GM18499 (cell line): ENCODE data around the gene VSIG8.

Source experiments
- ATAC-seq: cut with Tn5 transposase; IDR thresholded peaks from one replicate; pipeline ENCODE4 v1.9.1; 2021; ENCODE audit warnings: moderate number of reproducible peaks; ENCODE audit not compliant: insufficient read depth, unreplicated experiment

Gene VSIG8

GRCh38 chr1:159859767-159860322 is 2.6 kb downstream of the VSIG8 start:
- no peak for ATAC-seq

DNA sequence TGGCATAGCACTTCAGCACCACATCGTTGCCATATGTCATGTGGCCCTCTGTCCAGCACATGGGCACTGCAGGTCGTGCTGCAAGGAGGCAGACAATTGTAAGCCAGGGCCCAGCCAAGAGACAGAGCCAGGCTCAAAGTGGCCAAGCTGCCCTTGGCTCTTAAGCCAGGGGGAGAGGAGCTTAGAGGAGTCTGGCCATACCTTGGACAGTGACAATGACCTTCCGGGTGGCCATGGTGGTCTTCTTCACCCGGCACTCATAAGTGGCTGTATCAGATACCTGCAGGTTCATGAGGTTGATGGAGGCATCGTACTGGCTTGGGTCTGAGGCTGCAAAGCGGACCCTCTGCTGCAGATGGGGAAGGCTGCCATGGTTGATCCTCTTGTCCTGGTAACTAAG is 4.6 kb downstream of the VSIG8 start:
- ATAC-seq = no peak

DNA sequence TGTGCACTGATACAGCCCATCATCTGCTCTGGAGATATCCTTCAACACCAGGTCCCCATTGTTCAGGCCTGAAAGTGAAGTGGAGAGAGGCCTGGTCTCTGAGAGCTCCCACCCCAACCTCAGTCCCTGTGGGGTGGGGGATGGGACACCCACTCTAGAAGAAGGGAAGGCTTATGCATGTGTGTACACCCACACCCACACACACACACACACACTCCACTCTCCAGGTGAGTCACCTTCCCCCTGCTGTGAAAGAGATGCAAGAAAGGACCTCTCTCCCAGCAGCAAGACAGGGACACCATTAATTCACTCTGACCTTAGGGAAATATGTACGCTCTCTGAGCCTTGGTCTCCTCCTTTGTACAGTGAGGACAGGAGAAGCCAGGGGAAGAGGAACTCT is 5.9 kb downstream of the VSIG8 start:
- ATAC-seq = no peak

DNA sequence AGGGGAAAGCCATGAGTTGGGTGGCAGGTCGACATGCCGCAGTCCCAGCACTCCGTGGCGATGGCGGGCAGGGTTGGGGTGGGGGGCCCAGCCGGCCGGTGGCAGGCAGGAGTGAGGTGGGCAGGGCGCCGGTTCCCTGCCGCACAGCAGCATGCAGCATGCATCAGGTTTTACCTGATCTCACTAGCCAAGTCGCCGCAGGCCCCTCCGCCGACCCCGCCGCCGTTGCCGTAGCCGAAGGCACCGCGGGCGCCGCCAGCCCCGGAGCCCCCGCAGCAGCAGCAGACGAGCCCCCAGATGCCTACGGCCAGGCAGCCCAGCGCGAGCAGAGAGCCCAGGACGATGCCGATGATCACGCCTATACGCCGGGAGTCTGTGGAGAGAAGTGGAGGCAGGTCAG is 6.7 kb downstream of the VSIG8 start:
- no peak for ATAC-seq

GRCh38 chr1:159854693-159855192 is 7.7 kb downstream of the VSIG8 start:
- ATAC-seq = peak; percentile 59

GRCh38 chr1:159854116-159854692 is 8.3 kb downstream of the VSIG8 start:
- ATAC-seq = no peak

GRCh38 chr1:159853417-159854115 is 8.9 kb downstream of the VSIG8 start:
- ATAC-seq = no peak

DNA sequence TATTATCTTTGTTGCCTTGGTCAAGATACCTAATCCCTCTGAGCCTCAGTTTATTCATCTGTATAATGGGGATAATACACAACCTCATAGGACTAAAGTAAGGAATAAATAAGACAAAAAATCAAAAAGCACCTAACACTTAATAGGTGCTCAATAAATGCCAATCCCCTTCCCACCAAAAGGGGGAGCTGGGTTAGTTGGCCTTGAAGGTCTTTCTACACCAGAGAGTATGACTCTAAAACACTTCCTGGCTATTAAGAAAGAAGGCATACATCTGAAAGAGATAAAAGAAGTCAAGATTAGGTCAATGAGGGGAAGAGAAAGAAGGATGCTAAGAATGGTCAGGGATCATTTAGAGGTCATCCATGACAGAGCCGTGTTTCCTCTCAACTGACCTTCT is 11.1 kb downstream of the VSIG8 start:
- no peak for ATAC-seq

DNA sequence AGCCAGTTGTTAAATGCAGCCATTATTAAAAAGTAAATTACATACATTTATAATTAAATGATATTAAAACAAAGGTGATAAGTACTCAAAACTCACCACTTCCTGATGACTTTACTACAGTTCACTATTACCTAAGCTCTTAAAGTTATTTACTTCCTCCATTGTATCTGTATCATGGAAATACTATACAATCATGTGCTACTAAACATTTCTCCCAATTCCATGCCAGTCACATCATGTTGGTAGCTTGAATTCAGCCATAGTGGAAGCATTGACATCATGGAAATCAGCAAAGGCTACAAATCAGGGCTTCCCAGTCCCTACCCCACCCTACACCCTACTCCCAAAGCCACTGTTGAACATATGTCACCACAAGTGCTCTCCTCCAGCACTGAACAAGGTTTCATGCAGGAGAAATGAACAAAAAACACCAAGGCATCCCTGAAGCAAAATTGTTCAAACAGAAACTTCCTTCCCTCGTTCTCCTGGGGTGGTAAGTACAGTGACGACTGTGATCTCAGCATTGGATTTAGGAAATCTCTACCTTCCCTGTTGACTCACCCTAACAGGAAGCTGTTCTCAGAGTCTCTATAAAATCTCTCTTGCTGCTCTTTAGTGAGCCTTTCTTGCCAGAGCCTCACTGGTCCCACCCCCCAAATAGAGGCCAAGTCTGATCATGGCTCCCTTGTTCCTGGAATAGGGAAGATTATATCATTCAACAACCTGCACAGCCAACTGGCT is 12.7 kb downstream of the VSIG8 start:
- ATAC-seq = no peak

DNA sequence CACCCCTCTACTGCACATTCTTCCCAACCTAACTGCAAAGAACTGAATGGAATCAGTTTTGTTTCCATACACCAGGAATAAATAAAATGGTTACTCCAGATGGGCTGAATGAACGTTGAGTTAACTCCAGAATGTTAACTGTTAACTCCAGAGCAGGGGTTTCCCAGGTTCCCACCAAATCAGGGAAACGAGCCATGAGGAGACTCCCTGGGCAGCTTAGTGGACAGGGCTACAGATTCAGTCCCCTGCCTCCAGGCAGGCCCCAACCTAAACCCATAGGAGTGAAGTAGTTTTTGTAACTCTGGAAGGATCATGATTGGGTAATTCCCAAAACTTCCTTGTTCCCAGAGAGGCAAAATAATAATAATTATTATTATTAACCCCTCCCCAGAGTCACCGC is 14.1 kb downstream of the VSIG8 start:
- ATAC-seq = no peak

- ATAC-seq = no peak
These were observed 15.2 kb downstream of the VSIG8 start for GRCh38 chr1:159847231-159847630.

- ATAC-seq = no peak
These were observed 16.5 kb downstream of the VSIG8 start for GRCh38 chr1:159845751-159846629.

DNA sequence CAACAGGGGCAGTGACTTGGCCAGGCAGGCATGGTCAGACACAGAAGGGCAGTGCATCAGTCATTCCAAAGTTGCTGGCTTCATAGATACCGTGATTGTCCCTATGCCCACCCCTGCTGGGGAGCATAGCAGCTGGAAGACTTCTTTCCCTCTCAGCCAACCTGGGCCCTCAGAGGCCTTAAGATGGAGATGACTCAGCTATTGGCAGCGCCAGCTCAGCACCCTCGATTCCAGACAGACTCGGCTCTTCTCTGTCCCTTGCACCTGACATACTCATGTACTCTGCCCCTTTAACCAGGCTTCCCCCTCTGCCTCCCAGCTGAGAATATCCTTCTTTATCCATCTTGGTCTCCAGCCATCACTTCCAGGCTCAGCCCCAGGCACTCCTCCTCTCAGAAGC is 19.0 kb downstream of the VSIG8 start:
- ATAC-seq = no peak

DNA sequence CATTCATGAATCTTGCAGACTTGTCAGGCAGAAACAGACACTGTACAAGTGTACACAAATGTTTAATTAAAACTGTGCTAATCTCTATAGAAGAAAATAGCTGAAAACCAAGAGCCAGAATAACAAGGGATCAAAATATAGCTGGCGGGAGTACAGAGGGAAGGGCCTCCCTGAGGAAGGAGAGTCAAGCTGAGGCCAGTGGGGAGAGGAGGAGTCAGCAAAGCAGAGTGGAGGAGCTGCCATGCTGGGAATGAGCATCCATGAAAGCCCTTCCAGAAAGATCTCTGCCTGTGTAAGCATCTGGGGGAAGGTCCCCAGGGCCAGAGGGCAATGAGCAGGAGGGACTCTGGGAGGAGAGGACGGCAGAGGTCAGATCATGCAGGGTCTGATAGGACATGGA is 20.7 kb downstream of the VSIG8 start:
- no peak for ATAC-seq

DNA sequence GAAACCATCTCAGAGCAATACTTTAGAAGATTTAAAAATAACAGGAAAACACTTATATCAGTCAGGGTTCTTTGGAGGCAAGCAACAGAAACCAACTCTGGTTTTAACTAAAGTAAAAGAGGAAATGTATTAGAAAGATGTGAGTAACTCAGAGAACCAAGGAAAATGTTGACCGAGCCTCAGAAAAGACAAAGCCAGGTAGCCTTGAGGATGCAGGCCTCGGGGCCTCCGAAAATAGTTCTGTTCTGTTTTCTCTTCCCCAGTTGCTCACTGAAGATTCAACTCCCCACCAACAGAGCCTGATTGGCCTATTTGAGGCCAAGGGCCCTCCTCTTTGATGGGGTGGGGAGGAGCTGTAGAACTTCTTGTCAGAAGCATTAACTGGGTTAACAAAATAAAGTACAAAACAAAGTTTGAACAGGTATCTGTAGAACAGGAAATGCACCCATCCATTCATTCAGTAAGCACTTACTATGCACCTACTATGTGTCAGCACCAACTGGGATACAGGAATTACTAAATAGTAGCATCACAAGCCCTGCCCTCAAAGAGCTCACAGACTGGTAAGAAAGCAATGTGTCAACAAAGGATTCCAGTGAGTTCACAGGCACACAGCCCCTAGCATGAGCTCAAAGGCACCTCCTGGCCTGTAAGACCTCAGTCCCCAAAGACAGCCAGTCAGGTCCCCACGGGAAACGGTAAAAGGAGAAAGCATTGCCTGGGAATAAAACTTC is 23.2 kb downstream of the VSIG8 start:
- peak; percentile 43 for ATAC-seq

GRCh38 chr1:159838715-159839114 is 23.7 kb downstream of the VSIG8 start:
- peak; percentile 35 for ATAC-seq

DNA sequence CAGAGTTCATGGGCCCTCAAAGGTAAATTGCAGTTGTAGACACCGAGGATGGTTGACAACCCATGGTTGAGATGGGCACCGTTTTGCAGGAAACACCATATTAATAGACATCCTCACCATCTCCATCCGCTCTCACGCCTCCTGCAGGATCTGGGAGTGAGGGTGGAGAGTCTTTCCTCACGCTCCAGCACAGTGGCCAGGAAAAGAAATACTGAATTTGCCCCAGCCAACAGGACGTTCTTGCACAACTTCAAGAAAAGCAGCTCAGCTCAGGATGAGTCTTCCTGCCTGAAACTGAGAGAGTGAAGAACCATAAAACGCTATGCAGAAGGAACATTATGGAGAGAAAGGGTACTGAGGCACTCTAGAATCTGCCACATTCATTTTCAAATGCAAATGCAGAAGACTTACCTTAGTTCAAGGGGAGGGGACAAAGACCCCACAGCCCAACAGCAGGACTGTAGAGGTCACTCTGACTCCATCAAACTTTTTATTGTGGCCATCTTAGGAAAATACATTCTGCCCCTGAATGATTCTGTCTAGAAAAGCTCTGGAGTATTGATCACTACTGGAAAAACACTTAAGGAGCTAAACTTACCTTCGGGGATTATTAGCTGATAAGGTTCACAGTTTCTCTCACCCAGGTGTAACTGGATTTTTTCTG is 26.5 kb downstream of the VSIG8 start:
- no peak for ATAC-seq

DNA sequence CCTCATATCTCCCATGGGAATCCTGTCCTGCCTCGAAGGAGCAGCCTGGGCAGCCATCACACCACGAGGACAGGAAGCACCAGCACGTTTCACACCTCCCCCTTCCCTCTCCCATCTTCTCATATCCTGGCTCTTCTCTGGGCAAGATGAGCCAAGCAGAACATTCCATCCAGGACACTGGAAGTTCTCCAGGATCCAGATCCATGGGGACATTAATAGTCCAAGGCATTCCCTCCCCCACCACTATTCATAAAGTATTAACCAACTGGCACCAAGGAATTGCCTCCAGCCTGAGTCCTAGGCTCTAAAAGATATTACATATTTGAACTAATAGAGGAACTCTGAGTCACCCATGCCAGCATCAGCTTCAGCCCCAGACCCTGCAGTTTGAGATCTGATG is 27.1 kb downstream of the VSIG8 start:
- no peak for ATAC-seq

DNA sequence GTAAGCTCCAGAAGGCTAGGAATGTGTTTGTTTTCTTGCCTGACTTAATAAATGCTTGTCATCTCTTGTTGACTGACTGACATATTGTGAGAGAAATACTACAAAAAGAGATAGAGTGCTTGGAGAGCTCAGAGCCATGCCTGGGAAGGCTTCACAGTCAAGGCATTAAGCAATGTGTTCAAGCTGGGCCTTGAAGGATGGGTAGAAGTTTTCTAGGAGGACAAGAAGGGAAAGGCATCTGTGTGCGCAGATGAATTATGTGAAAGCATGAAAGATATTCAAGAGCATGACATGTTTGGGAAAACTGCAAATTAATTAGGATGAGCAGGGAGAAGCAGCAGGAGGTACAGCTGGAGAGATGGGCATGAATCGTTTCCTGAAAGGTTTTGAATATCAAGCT is 30.1 kb downstream of the VSIG8 start:
- no peak for ATAC-seq
